GM12878 (cell line): ENCODE results near the gene ATP2B1. TPM values are rescaled to one million over a fixed set of nuclear protein-coding genes. Genes with fewer than 3 reads are reported as not detected.

Experiments
- ATAC-seq: fragments of 200-7000 bp; cut with Tn5 transposase; 3 replicates; pipeline ENCODE4 v1.9.1; 2020; ENCODE audit warnings: mild to moderate bottlenecking, moderate library complexity
- BruUV-seq: library from RNA; stranded (reverse); fragments of 400-500 nt; replicated peaks from 2 replicates; lab custom pipeline; 2021; lab: Mats Ljungman, UMichigan
- CTCF ChIA-PET: fragments of 300-600 bp; sonication (Branson Sonifier 250); formaldehyde crosslinking; extraction: SDS; loops from one replicate; lab custom pipeline; 2021; ENCODE audit warnings: inconsistent platforms; lab: Yijun Ruan, JAX
- POLR2A ChIA-PET: fragments of 350-600 bp; formaldehyde crosslinking; extraction: SDS; loops from one replicate; lab custom pipeline; 2021; ENCODE audit warnings: inconsistent platforms; lab: Charles Lee
- RAD21 ChIA-PET: fragments of 300-600 bp; sonication (Branson Sonifier 250); formaldehyde crosslinking; loops from one replicate; lab custom pipeline; 2023; ENCODE audit warnings: antibody characterized with exemption; ENCODE audit not compliant: unreplicated experiment; lab: Charles Lee
- SMC1A ChIA-PET: fragments of 300-600 bp; sonication (Branson Sonifier 250); formaldehyde crosslinking; loops from one replicate; lab custom pipeline; 2023; ENCODE audit not compliant: unreplicated experiment, uncharacterized antibody; lab: Charles Lee
- DNase-seq: peaks from one replicate; pipeline ENCODE4 v3.0.0-alpha.2; 2011; ENCODE audit warnings: low read depth, low spot score
- FAIRE-seq: peaks from 3 replicates; lab custom pipeline; 2011; peaks lifted over from hg19 to GRCh38; lab: Jason Lieb, UNC
- H2AFZ ChIP-seq: 2 replicates; pipeline ENCODE4 v1.6.0; 2011; ENCODE audit warnings: low read depth, low read length, control low read depth; ENCODE audit not compliant: control insufficient read depth
- H3K27ac ChIP-seq: 2 replicates; pipeline ENCODE4 v1.5.1; 2011; ENCODE audit warnings: control low read depth; ENCODE audit not compliant: control insufficient read depth, insufficient read depth
- H3K27me3 ChIP-seq, 2 experiments: replicated peaks in 1 of 2; 2 replicates each; pipeline versions ENCODE4 v1.6.0 to v1.6.1; 2011; ENCODE audit warnings: low read length in 1 of 2; ENCODE audit not compliant: control insufficient read depth in 2 of 2, insufficient read depth in 2 of 2
- H3K36me3 ChIP-seq, 2 experiments: 2 replicates each; pipeline ENCODE4 v1.5.1; 2011; ENCODE audit warnings: low read length in 1 of 2; ENCODE audit not compliant: control insufficient read depth in 2 of 2, insufficient read depth in 2 of 2
- H3K4me1 ChIP-seq: 2 replicates; pipeline ENCODE4 v1.6.1; 2011; ENCODE audit warnings: mild to moderate bottlenecking, low read length, moderate library complexity, mixed read lengths; ENCODE audit not compliant: control insufficient read depth, insufficient read depth
- H3K4me2 ChIP-seq: 2 replicates; pipeline ENCODE4 v1.6.0; 2011; ENCODE audit warnings: control low read depth; ENCODE audit not compliant: control insufficient read depth, insufficient read depth
- H3K4me3 ChIP-seq: fragments of 200-600 bp; sonication (generic); 2 replicates; pipeline ENCODE4 v1.5.1; 2016
- H3K79me2 ChIP-seq: 2 replicates; pipeline ENCODE4 v1.6.0; 2011; ENCODE audit warnings: low read length; ENCODE audit not compliant: control insufficient read depth, insufficient read depth
- H3K9ac ChIP-seq: 2 replicates; pipeline ENCODE4 v1.8.0; 2011; ENCODE audit warnings: low read length, control low read depth, mixed read lengths; ENCODE audit not compliant: control insufficient read depth, insufficient read depth
- H3K9me3 ChIP-seq: replicated peaks from 3 replicates; pipeline ENCODE4 v1.5.1; 2011; ENCODE audit warnings: mild to moderate bottlenecking, low read length; ENCODE audit not compliant: control insufficient read depth, insufficient read depth
- H4K20me1 ChIP-seq: 2 replicates; pipeline ENCODE4 v1.6.0; 2011; ENCODE audit not compliant: control insufficient read depth, insufficient read depth
- IKZF2 ChIP-seq, 2 experiments: fragments of 450-650 bp; IDR thresholded peaks; 2 replicates each; pipeline ENCODE4 v1.6.1; 2017; ENCODE audit warnings: mild to moderate bottlenecking in 2 of 2, moderate library complexity in 2 of 2
- MLLT1 ChIP-seq: fragments of 450-650 bp; IDR thresholded peaks from 2 replicates; pipeline ENCODE4 v1.6.1; 2016; ENCODE audit warnings: mild to moderate bottlenecking
- MTA2 ChIP-seq: fragments of 450-650 bp; IDR thresholded peaks from 2 replicates; pipeline ENCODE4 v1.6.1; 2016; ENCODE audit warnings: low read depth, mild to moderate bottlenecking, moderate library complexity
- NFIC ChIP-seq: IDR thresholded peaks from 2 replicates; pipeline ENCODE4 v1.6.1; 2012; ENCODE audit warnings: low read depth, mild to moderate bottlenecking, inconsistent platforms, low read length, moderate library complexity
- PAX5 ChIP-seq: IDR thresholded peaks from 2 replicates; pipeline ENCODE4 v1.6.1; 2011; ENCODE audit warnings: low read depth, low read length, borderline replicate concordance
- POLR2AphosphoS2 ChIP-seq: IDR thresholded peaks from 2 replicates; pipeline ENCODE4 v1.6.1; 2011; ENCODE audit warnings: low read depth, mild to moderate bottlenecking, low read length, improper control_type of control experiment, moderate library complexity
- PRDM15 ChIP-seq: fragments of 450-650 bp; formaldehyde crosslinking; IDR thresholded peaks from 2 replicates; pipeline ENCODE4 v1.4.0; 2020; ENCODE audit warnings: mild to moderate bottlenecking, moderate library complexity
- REST ChIP-seq: IDR thresholded peaks from 2 replicates; pipeline ENCODE4 v1.6.1; 2012; ENCODE audit warnings: mild to moderate bottlenecking, low read depth, low read length
- SUPT20H ChIP-seq: IDR thresholded peaks from 2 replicates; pipeline ENCODE4 v1.6.1; 2011; ENCODE audit warnings: low read depth, mild to moderate bottlenecking, low read length, moderate library complexity, borderline replicate concordance; ENCODE audit not compliant: control insufficient read depth
- WGBS: methylation state at CpG from one replicate; pipeline ENCODE4 v1.1.6; 2016; ENCODE audit warnings: low lambda C conversion rate; ENCODE audit not compliant: insufficient replicate concordance, insufficient coverage; ENCODE audit errors: missing lambda C conversion rate; 5-methylcytosine and 5-hydroxymethylcytosine counted together
- in situ Hi-C: fragments of 300-500 bp; cut with MboI; formaldehyde crosslinking; loops from 9 replicates; pipeline ENCODE4 v1.14.3; 2018; ENCODE audit warnings: mixed read lengths
- intact Hi-C: fragments of 100-400 bp; cut with micrococcal nuclease; formaldehyde crosslinking; loops from one replicate; pipeline ENCODE4 v1.14.2; 2022; ENCODE audit not compliant: unreplicated experiment
- polyA plus RNA-seq, 11 experiments: library from polyadenylated mRNA; depleted of rRNA in 4 of 11; unstranded in 6 of 11; stranded (reverse) in 5 of 11; fragments of >200 nt; fragmentation: Nextera tagmentation in 4 of 11; fragmentation: Illumina TruSeq in 1 of 11; extraction: Ambion mirVana in 4 of 11; extraction: Trizol in 1 of 11; gene quantifications; 1 replicate in 1 of 11; 2 replicates in 10 of 11; pipeline versions ENCODE4 v1.2.1 to v1.2.3, GENCODE V29; 2011 to 2016; ENCODE audit warnings: inconsistent platforms in 2 of 11, missing spikeins in 2 of 11, low read depth in 1 of 11
- total RNA-seq, 4 experiments: library from RNA; depleted of rRNA in 3 of 4; stranded (reverse); fragments of >200 nt in 3 of 4; fragmentation: Illumina TruSeq in 1 of 4; extraction: Trizol in 1 of 4; gene quantifications; 2 replicates each; pipeline versions ENCODE4 v1.2.1 to v1.2.3, GENCODE V29; 2013 to 2021

The ATP2B1 gene
- total and polyA plus RNA-seq, 10 of the 15 experiments (the other 5 are each of a cell fraction or from before 2014, with no cell fraction given) = 15.9 to 67.8 (median 48.5) TPM

GRCh38 chr12:89542236-89542635, 166.4 kb downstream of the ATP2B1 start:
- no TSS peak for BruUV-seq
- Histone ChIP-seq H2AFZ (no peak overlapping the region), H4K20me1 (no peaks in the 10 kb centered on the region), H3K4me1 (peaks cover 4% of the 10 kb centered on the region; the same call in 1 of the 2 replicates), H3K27ac (no peak overlapping the region), H3K4me3 (no peak overlapping the region), H3K27me3 (no peaks in the 10 kb centered on the region)
- DNase-seq = no peak
- no peak for TF ChIP-seq PAX5
- TF ChIP-seq POLR2AphosphoS2 = no peak
- TF ChIP-seq IKZF2 (IDR thresholded peaks at IDR 0.05) = no peak
- TF ChIP-seq REST = no peak
- TF ChIP-seq NFIC = no peak
- no peak for TF ChIP-seq PRDM15 (CRISPR knock-in tag)
- TF ChIP-seq SUPT20H = no peak
- TF ChIP-seq MTA2 = no peak
- no peak for TF ChIP-seq MLLT1
- TF ChIP-seq, all 136 proteins: peak for 0
- no peak for ATAC-seq
- 95% methylated on average over 2 of the region's 2 CpGs for WGBS
- ChIA-PET CTCF (interaction anchor here (0.6 to 6.8 kb wide), 22 partner anchors 10 to 709 kb away, joined by 3 to 95 read pairs (median 6); partner anchors contain the start of gene POC1B), POLR2A (no interaction called here), RAD21 (interaction anchor here (1.0 to 3.4 kb wide), 7 partner anchors 61 to 1399 kb away, joined by 3 to 43 read pairs (median 6); no protein-coding TSS in a partner anchor), SMC1A (interaction anchor here (1.0 to 8.1 kb wide), 15 partner anchors 11 to 622 kb away, joined by 3 to 93 read pairs (median 7); no protein-coding TSS in a partner anchor)
- in situ Hi-C loops = loop anchor here (5.0 to 10.0 kb wide), 2 partner anchors 560 to 713 kb away; no protein-coding TSS in a partner anchor
- FAIRE-seq = no peak
- H3K36me3 ChIP-seq = no peaks in the 10 kb centered on the region
- H3K9ac ChIP-seq = no peak overlapping the region
- intact Hi-C loops = loop anchor here (2.0 to 10.0 kb wide), 6 partner anchors 165 to 1413 kb away; partner anchors contain the start of genes ATP2B1 and CCER1
- no peaks in the 10 kb centered on the region for H3K79me2 ChIP-seq
- no peak overlapping the region for H3K4me2 ChIP-seq
- H3K9me3 ChIP-seq = no peaks in the 10 kb centered on the region
